GM10266 (cell line): ENCODE results near the gene WAPL.
A peak's percentile ranks its signal among the peaks of the same experiment; 100 is the strongest.

Experiments
- DNase-seq: peaks from one replicate; pipeline ENCODE4 v3.0.0; 2012; ENCODE audit errors: extremely low spot score
- CTCF ChIP-seq: IDR thresholded peaks from 2 replicates; pipeline ENCODE4 v1.5.1; 2012; ENCODE audit warnings: mild to moderate bottlenecking, low read depth; ENCODE audit not compliant: control insufficient read depth, insufficient read depth; ENCODE audit errors: missing control alignments

WAPL gene

GRCh38 chr10:86399879-86400704 lies 121.5 kb downstream of the WAPL start:
- peak; percentile 94 for TF ChIP-seq CTCF
- peak; percentile 92 for DNase-seq

- TF ChIP-seq CTCF = no peak
- DNase-seq = no peak
Measured at GRCh38 chr10:86399514-86399878, 122.1 kb downstream of the WAPL start.

GRCh38 chr10:86397120-86397519 lies 124.5 kb downstream of the WAPL start:
- no peak for DNase-seq

GRCh38 chr10:86393862-86394455 lies 127.6 kb downstream of the WAPL start:
- no peak for TF ChIP-seq CTCF
- DNase-seq = no peak

More at GRCh38 chr10:86397120-86397519, 124.5 kb downstream of the WAPL start:
- TF ChIP-seq CTCF = no peak

- DNase-seq = no peak
- no peak for TF ChIP-seq CTCF
Measured at GRCh38 chr10:86393362-86393761, 128.2 kb downstream of the WAPL start.

GRCh38 chr10:86392723-86393094 lies 128.9 kb downstream of the WAPL start:
- DNase-seq = peak; percentile 79
- TF ChIP-seq CTCF = no peak
